Muscle of leg (tissue), 11 donors: Measurements from ENCODE around the gene PTPRT. TPM values are rescaled to one million over a fixed set of nuclear protein-coding genes. Genes with fewer than 3 reads are reported as not detected.

Source experiments
- DNase-seq: peaks from one replicate; pipeline ENCODE4 v3.0.0; 2013
- H3K27ac ChIP-seq: one replicate; pipeline ENCODE4 v1.5.1; 2013; ENCODE audit warnings: mild to moderate bottlenecking, low read length, control low read depth
- H3K27me3 ChIP-seq: one replicate; pipeline ENCODE4 v1.6.1; 2013; ENCODE audit warnings: low read length; ENCODE audit not compliant: control insufficient read depth, insufficient read depth
- H3K36me3 ChIP-seq: one replicate; pipeline ENCODE4 v1.6.1; 2013; ENCODE audit warnings: low read length; ENCODE audit not compliant: control insufficient read depth, insufficient read depth
- H3K4me1 ChIP-seq: one replicate; pipeline ENCODE4 v1.6.1; 2013; ENCODE audit warnings: low read length; ENCODE audit not compliant: control insufficient read depth, insufficient read depth
- H3K4me3 ChIP-seq: one replicate; pipeline ENCODE4 v1.5.1; 2013; ENCODE audit warnings: low read length, control low read depth
- H3K9me3 ChIP-seq: replicated peaks from 2 replicates; pipeline ENCODE4 v1.6.1; 2013; ENCODE audit warnings: low read depth, low read length; ENCODE audit not compliant: control insufficient read depth
- WGBS: methylation state at CpG from one replicate; pipeline ENCODE4 v1.1.5; 2013; ENCODE audit warnings: missing lambda C conversion rate; ENCODE audit not compliant: insufficient coverage; 5-methylcytosine and 5-hydroxymethylcytosine counted together
- polyA plus RNA-seq, 8 donors: library from polyadenylated mRNA; unstranded; fragments of 120-200 nt; gene quantifications; one replicate each; pipeline versions ENCODE4 v1.2.1 to v1.2.3, GENCODE V29; 2013; ENCODE audit warnings: inconsistent platforms in 1 of 8, low replicate concordance in 1 of 8; ENCODE audit not compliant: insufficient read length in 8 of 8, insufficient read depth in 1 of 8
- total RNA-seq: library from RNA; stranded (reverse); fragments of 120-200 nt; gene quantifications from one replicate; pipeline ENCODE4 v1.2.4, GENCODE V29; 2013

The PTPRT gene
- total and polyA plus RNA-seq, 9 donors = 0.10 to 0.94 (median 0.51) TPM

DNA sequence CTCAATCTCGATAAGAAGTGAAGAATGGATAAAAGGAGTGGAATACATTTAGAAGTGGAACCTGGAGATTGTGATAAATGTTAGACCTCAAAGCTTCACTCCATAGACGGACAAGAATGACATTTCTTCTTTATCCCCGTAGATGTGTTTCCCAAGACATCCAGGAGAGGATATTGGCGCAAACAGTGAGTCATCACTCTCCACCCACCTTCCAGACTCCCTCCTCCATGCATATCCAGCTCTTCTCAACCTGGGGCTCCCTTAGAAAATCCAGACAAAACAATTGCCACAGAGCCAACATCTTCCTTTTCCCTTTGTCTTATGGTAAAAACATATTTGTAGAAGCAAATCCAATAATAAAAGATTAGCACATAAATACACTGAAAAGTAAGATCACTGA, 586.1 kb downstream of the PTPRT start:
- DNase-seq = no peak
- no peaks in the 10 kb centered on the region for H3K9me3 ChIP-seq
- H3K27me3 ChIP-seq = no peaks in the 10 kb centered on the region
- no peaks in the 10 kb centered on the region for H3K4me1 ChIP-seq
- 63% methylated on average over 4 of the region's 4 CpGs for WGBS
- H3K4me3 ChIP-seq = no peak overlapping the region
- no peak overlapping the region for H3K27ac ChIP-seq
- H3K36me3 ChIP-seq = no peaks in the 10 kb centered on the region

DNA sequence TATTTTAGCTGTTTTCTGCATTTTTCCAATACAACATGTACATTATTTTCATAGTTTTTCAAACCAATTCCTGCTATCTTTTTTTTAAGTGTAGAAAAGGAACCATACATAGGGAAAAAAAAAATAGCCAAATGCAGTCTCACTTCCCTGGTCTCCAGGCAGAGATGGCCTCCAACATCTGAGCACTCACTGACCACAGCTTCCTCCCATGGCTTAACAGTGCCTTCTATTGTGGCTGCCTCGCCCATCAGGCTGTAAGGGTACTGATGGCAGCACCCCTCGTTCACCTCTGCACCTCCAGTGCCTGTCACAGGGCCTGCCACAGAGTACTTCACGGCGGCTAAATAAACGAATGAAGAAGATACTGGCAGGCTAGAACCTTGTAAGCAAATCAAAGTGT, 591.1 kb downstream of the PTPRT start:
- H3K36me3 ChIP-seq = no peaks in the 10 kb centered on the region
- H3K4me3 ChIP-seq = no peak overlapping the region
- WGBS = 65% methylated on average over 2 of the region's 5 CpGs
- peaks cover 4% of the 10 kb centered on the region for H3K4me1 ChIP-seq
- no peak overlapping the region for H3K27ac ChIP-seq
- peak; percentile 24 for DNase-seq
- no peaks in the 10 kb centered on the region for H3K27me3 ChIP-seq
- no peaks in the 10 kb centered on the region for H3K9me3 ChIP-seq

- no peaks in the 10 kb centered on the region for H3K27me3 ChIP-seq
- peaks cover 4% of the 10 kb centered on the region for H3K4me1 ChIP-seq
- H3K36me3 ChIP-seq = no peaks in the 10 kb centered on the region
- H3K4me3 ChIP-seq = no peak overlapping the region
- DNase-seq = no peak
- WGBS = 63% methylated on average over 1 of the region's 1 CpG
- no peak overlapping the region for H3K27ac ChIP-seq
- no peaks in the 10 kb centered on the region for H3K9me3 ChIP-seq
Observed at GRCh38 chr20:42595625-42596024, 594.1 kb downstream of the PTPRT start.

GRCh38 chr20:42594659-42595058, 595.0 kb downstream of the PTPRT start:
- Histone ChIP-seq H3K36me3 (no peaks in the 10 kb centered on the region), H3K9me3 (no peaks in the 10 kb centered on the region), H3K27me3 (no peaks in the 10 kb centered on the region), H3K4me3 (no peak overlapping the region), H3K27ac (no peak overlapping the region), H3K4me1 (peaks cover 4% of the 10 kb centered on the region)
- peak; percentile 22 for DNase-seq
- 32% methylated on average over 3 of the region's 3 CpGs for WGBS

GRCh38 chr20:42594011-42594410, 595.7 kb downstream of the PTPRT start:
- H3K27me3 ChIP-seq = no peaks in the 10 kb centered on the region
- no peaks in the 10 kb centered on the region for H3K36me3 ChIP-seq
- peaks cover 4% of the 10 kb centered on the region for H3K4me1 ChIP-seq
- peak; percentile 11 for DNase-seq
- WGBS = 33% methylated on average over 6 of the region's 7 CpGs
- no peaks in the 10 kb centered on the region for H3K9me3 ChIP-seq
- H3K4me3 ChIP-seq = no peak overlapping the region
- H3K27ac ChIP-seq = peak overlapping the region; percentile 13

DNA sequence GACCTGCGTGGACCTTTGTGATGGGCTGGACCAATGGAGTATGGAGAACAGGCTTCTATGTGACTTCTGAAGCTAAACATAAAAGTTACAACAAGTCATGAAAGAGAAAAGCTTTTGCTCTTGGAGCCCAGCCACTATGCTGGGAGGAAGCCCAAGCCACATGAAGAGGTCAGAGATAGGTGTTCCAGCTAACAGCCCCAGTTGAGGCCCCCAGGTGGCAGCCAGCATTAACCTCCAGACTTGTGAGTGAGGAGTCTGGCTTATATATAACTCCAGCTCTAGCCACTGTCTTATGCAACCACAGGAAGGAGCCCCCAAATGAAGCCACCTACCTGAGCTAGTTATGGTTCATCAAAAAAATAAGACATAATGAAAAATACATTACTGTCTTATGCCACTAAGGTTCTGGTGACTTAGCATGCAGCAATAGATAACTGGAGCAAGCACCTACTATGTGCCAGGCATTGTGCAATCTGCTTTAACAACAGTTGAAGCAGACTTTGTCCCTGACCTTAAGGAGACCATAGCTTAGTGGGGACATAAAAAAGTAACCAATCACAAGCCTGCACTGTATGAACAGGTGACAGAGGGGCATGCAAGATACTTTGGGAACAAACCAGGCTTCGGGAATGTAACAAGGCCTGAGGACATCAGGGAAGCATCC, 599.6 kb downstream of the PTPRT start:
- H3K4me1 ChIP-seq = peaks cover 4% of the 10 kb centered on the region
- 63% methylated on average over 1 of the region's 2 CpGs for WGBS
- no peak overlapping the region for H3K4me3 ChIP-seq
- no peaks in the 10 kb centered on the region for H3K27me3 ChIP-seq
- DNase-seq = no peak
- H3K9me3 ChIP-seq = no peaks in the 10 kb centered on the region
- H3K36me3 ChIP-seq = no peaks in the 10 kb centered on the region
- H3K27ac ChIP-seq = no peak overlapping the region

DNA sequence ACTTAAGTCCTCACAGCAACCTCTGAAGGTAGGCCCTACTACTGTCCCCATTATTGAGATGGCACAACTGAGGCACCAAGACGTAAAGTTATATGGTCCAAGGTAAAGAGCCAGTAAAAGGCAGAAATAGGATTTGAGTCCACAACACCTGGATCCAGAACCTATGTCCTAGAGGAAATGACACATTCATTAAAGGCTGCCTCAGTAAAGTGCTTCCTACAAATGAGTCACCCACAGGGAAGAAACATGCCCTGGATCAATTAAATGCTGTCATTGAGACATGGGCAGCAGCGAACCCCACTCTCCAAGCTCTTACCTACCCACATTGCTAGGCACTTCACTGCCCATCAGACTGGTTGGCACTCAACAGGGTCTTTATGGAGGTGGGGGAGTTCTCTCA, 600.9 kb downstream of the PTPRT start:
- DNase-seq = no peak
- no CpG with 5 or more reads among the region's 2 CpGs for WGBS
- Histone ChIP-seq H3K27ac (no peak overlapping the region), H3K4me3 (no peak overlapping the region), H3K36me3 (no peaks in the 10 kb centered on the region), H3K4me1 (peaks cover under 1% of the 10 kb centered on the region), H3K9me3 (no peaks in the 10 kb centered on the region), H3K27me3 (no peaks in the 10 kb centered on the region)

DNA sequence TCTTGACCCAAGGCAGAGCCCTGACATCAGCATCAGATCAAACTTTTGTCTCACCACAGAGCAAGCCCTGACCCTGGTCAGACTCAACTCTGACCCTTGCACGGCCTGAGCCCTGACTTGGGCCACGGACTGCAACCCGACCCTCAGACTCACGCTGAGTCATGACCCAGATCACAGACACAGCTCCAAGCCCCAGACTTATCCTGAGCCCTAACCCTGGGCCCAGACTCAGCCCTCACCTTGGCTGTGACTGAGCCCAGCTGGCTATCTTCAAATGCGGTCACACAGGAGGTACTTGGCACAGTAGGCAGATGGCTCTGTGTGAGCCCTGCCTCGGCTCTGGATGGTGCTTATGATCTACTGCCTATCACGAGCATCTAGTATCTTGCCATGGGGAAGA, 602.3 kb downstream of the PTPRT start:
- Histone ChIP-seq H3K27me3 (no peaks in the 10 kb centered on the region), H3K4me1 (no peaks in the 10 kb centered on the region), H3K4me3 (no peak overlapping the region), H3K9me3 (no peaks in the 10 kb centered on the region), H3K27ac (no peak overlapping the region), H3K36me3 (no peaks in the 10 kb centered on the region)
- no peak for DNase-seq
- 59% methylated on average over 6 of the region's 7 CpGs for WGBS

GRCh38 chr20:42581311-42581710, 608.4 kb downstream of the PTPRT start:
- no peak for DNase-seq
- no peaks in the 10 kb centered on the region for H3K9me3 ChIP-seq
- H3K4me1 ChIP-seq = no peaks in the 10 kb centered on the region
- no peak overlapping the region for H3K4me3 ChIP-seq
- H3K27ac ChIP-seq = no peak overlapping the region
- no peaks in the 10 kb centered on the region for H3K36me3 ChIP-seq
- no peaks in the 10 kb centered on the region for H3K27me3 ChIP-seq
- 80% methylated on average over 1 of the region's 3 CpGs for WGBS

DNA sequence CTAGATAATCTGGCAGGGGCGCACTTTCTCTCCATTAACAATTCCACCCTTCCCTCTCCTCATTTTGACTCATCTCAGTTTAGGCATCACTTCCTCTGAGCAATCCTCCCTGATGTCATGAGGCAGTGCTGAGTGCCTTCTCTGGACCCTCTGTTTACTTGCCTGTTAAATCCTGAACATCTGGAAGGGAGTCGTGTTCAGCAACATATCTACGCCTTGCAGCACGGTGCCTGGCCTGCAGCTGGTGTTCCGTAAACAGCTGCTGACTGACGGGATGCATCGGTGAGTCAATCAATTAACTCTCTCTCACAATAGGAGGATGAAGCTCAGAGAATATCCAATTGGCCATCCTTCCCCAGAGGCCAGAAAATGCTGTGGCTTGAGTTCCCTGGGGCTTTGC, 613.5 kb downstream of the PTPRT start:
- Histone ChIP-seq H3K9me3 (no peaks in the 10 kb centered on the region), H3K4me3 (no peak overlapping the region), H3K27ac (no peak overlapping the region), H3K36me3 (no peaks in the 10 kb centered on the region), H3K4me1 (no peaks in the 10 kb centered on the region), H3K27me3 (no peaks in the 10 kb centered on the region)
- peak; percentile 26 for DNase-seq
- WGBS = 25% methylated on average over 7 of the region's 7 CpGs
